Measurements from ENCODE around the gene TRAPPC3.

The TRAPPC3 gene

DNA sequence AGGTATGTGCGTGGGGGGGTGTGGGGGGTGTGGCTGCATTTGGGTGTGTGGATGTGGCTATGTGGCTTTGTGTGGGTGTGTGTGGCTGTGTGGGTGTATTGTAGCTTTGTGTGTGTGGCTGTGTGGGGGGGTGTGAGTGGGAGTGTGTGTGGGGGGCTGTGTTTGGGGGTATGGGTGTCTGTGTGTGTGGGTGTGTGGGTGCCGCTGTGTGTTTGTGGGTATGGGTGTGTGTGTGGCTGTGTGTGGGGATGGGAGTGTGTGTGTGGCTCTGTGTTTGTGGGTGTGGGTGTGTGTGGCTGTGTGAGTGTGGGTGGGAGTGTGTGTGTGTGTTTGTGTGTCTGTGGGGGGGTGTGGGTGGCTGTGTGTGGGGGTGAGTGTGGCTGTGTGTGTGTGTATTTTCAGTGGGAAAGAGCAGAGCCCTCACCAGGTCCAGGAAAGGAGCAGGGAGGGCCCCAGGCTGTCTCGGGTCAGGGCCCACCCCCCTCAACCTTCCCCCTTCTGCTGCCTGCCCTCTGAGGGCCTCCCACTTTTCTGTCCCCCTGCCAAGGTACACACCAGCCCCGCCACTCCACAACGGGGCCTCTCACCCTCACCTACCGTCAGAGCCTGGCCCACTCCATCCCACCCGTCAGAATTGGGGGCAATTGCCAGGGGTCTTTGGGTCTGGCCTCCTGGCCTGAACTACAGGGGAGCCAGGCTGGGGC, 22.3 kb downstream of the TRAPPC3 start (continued):
- TF ChIP-seq ZNF266 (tag by site-specific recombination; IDR thresholded peaks at IDR 0.05; ENCODE audit: low read depth) (0 out of 2 replicates have a peak, but pooled peaks have one; percentile 37), ZBTB48 (tag by site-specific recombination; IDR thresholded peaks at IDR 0.05) (peak; percentile 31; the same call in 1 of the 2 replicates), ZNF157 (tag by site-specific recombination; IDR thresholded peaks at IDR 0.05) (0 out of 2 replicates have a peak, but pooled peaks have one; percentile 39), ZNF791 (tag by site-specific recombination; IDR thresholded peaks at IDR 0.05) (peak; percentile 39; the same call in 1 of the 2 replicates), KLF1 (tag by site-specific recombination; IDR thresholded peaks at IDR 0.05) (0 out of 2 replicates have a peak, but pooled peaks have one; percentile 18), ZNF132 (tag by site-specific recombination; IDR thresholded peaks at IDR 0.05; ENCODE audit: borderline replicate concordance) (no peak)
- TF ChIP-seq, protein P1, sequence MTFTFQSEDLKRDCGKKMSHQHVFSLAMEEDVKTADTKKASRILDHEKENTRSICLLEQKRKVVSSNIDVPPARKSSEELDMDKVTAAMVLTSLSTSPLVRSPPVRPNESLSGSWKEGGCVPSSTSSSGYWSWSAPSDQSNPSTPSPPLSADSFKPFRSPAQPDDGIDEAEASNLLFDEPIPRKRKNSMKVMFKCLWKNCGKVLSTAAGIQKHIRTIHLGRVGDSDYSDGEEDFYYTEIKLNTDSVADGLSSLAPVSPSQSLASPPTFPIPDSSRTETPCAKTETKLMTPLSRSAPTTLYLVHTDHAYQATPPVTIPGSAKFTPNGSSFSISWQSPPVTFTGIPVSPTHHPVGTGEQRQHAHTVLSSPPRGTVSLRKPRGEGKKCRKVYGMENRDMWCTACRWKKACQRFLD (tag by site-specific recombination; IDR thresholded peaks at IDR 0.05), result no peak
- TF ChIP-seq, protein P2, sequence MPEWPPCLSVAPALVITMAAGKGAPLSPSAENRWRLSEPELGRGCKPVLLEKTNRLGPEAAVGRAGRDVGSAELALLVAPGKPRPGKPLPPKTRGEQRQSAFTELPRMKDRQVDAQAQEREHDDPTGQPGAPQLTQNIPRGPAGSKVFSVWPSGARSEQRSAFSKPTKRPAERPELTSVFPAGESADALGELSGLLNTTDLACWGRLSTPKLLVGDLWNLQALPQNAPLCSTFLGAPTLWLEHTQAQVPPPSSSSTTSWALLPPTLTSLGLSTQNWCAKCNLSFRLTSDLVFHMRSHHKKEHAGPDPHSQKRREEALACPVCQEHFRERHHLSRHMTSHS (tag by site-specific recombination; IDR thresholded peaks at IDR 0.05), result no peak
- TF ChIP-seq, protein P3, sequence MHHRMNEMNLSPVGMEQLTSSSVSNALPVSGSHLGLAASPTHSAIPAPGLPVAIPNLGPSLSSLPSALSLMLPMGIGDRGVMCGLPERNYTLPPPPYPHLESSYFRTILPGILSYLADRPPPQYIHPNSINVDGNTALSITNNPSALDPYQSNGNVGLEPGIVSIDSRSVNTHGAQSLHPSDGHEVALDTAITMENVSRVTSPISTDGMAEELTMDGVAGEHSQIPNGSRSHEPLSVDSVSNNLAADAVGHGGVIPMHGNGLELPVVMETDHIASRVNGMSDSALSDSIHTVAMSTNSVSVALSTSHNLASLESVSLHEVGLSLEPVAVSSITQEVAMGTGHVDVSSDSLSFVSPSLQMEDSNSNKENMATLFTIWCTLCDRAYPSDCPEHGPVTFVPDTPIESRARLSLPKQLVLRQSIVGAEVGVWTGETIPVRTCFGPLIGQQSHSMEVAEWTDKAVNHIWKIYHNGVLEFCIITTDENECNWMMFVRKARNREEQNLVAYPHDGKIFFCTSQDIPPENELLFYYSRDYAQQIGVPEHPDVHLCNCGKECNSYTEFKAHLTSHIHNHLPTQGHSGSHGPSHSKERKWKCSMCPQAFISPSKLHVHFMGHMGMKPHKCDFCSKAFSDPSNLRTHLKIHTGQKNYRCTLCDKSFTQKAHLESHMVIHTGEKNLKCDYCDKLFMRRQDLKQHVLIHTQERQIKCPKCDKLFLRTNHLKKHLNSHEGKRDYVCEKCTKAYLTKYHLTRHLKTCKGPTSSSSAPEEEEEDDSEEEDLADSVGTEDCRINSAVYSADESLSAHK (tag by site-specific recombination; IDR thresholded peaks at IDR 0.05), result no peak
- TF ChIP-seq, protein P4, sequence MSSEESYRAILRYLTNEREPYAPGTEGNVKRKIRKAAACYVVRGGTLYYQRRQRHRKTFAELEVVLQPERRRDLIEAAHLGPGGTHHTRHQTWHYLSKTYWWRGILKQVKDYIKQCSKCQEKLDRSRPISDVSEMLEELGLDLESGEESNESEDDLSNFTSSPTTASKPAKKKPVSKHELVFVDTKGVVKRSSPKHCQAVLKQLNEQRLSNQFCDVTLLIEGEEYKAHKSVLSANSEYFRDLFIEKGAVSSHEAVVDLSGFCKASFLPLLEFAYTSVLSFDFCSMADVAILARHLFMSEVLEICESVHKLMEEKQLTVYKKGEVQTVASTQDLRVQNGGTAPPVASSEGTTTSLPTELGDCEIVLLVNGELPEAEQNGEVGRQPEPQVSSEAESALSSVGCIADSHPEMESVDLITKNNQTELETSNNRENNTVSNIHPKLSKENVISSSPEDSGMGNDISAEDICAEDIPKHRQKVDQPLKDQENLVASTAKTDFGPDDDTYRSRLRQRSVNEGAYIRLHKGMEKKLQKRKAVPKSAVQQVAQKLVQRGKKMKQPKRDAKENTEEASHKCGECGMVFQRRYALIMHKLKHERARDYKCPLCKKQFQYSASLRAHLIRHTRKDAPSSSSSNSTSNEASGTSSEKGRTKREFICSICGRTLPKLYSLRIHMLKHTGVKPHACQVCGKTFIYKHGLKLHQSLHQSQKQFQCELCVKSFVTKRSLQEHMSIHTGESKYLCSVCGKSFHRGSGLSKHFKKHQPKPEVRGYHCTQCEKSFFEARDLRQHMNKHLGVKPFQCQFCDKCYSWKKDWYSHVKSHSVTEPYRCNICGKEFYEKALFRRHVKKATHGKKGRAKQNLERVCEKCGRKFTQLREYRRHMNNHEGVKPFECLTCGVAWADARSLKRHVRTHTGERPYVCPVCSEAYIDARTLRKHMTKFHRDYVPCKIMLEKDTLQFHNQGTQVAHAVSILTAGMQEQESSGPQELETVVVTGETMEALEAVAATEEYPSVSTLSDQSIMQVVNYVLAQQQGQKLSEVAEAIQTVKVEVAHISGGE (tag by site-specific recombination; conservative IDR thresholded peaks at IDR 0.05; ENCODE audit: low read depth), result no peak

DNA sequence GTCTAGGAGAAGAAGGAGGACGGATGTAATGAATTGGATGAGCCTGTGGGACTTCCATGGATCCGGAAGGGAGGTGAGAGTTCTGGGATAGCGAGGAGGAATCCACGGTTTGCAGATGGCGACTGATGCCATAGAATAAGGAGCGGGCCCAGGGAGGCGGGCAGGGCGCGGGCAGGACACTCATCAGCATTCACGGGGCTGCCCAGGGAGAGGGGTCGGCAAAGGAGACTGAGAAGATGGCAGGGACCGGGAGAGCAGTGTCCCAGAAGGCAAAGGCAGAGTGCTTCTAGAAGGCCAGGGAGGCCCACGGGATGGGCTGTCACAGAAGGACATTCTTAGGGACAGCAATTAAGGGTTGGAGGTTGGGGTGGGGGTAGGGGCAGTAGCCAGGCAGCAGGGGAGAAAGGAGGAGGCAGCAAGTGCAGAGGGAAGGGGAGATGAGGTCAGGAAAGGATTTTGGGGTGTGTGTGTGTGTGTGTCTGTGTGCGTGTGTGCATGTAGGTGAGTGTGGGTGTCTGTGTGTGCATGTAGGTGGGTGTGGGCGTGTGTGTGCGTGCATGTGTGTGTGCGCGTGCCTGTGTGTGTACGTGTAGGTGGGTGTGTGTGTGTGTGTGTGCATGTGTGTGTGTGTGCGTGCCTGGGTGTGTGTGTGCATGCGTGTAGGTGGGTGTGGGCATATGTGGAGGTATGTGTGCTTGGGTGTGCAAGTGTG, 23.1 kb downstream of the TRAPPC3 start:
- CTCF ChIA-PET, result no interaction called here
- POLR2A ChIA-PET, result no interaction called here
- no peak overlapping the region for H3K27ac ChIP-seq (ENCODE audit: extremely low read depth, low read depth, low read length)
- no peaks in the 10 kb centered on the region for H3K36me3 ChIP-seq (ENCODE audit: control insufficient read depth in 2 of 2, insufficient read depth in 1 of 2, low read length in 2 of 2)
- no peaks in the 10 kb centered on the region for H3K9me3 ChIP-seq (ENCODE audit: control insufficient read depth, insufficient read depth, low read depth, low read length)
- no peak overlapping the region for H3K4me3 ChIP-seq (ENCODE audit: low read depth, low read length)
- H3K4me1 ChIP-seq (ENCODE audit: control insufficient read depth, insufficient read depth, low read length), result no peaks in the 10 kb centered on the region
- TF ChIP-seq, protein P5, sequence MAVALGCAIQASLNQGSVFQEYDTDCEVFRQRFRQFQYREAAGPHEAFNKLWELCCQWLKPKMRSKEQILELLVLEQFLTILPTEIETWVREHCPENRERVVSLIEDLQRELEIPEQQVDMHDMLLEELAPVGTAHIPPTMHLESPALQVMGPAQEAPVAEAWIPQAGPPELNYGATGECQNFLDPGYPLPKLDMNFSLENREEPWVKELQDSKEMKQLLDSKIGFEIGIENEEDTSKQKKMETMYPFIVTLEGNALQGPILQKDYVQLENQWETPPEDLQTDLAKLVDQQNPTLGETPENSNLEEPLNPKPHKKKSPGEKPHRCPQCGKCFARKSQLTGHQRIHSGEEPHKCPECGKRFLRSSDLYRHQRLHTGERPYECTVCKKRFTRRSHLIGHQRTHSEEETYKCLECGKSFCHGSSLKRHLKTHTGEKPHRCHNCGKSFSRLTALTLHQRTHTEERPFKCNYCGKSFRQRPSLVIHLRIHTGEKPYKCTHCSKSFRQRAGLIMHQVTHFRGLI (tag by site-specific recombination; IDR thresholded peaks at IDR 0.05), result no peak
- TF ChIP-seq, protein P6, sequence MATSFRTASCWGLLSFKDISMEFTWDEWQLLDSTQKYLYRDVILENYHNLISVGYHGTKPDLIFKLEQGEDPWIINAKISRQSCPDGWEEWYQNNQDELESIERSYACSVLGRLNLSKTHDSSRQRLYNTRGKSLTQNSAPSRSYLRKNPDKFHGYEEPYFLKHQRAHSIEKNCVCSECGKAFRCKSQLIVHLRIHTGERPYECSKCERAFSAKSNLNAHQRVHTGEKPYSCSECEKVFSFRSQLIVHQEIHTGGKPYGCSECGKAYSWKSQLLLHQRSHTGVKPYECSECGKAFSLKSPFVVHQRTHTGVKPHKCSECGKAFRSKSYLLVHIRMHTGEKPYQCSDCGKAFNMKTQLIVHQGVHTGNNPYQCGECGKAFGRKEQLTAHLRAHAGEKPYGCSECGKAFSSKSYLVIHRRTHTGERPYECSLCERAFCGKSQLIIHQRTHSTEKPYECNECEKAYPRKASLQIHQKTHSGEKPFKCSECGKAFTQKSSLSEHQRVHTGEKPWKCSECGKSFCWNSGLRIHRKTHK (tag by site-specific recombination; IDR thresholded peaks at IDR 0.05), result no peak
- TF ChIP-seq, protein P7, sequence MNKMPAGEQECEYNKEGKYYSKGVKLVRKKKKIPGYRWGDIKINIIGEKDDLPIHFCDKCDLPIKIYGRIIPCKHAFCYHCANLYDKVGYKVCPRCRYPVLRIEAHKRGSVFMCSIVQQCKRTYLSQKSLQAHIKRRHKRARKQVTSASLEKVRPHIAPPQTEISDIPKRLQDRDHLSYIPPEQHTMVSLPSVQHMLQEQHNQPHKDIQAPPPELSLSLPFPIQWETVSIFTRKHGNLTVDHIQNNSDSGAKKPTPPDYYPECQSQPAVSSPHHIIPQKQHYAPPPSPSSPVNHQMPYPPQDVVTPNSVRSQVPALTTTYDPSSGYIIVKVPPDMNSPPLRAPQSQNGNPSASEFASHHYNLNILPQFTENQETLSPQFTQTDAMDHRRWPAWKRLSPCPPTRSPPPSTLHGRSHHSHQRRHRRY (tag by site-specific recombination; IDR thresholded peaks at IDR 0.05), result no peak
- TF ChIP-seq ZNF223 (tag by site-specific recombination; IDR thresholded peaks at IDR 0.05), result no peak
- no peak for TF ChIP-seq KLF10 (tag by site-specific recombination; IDR thresholded peaks at IDR 0.05)
- TF ChIP-seq WT1 (tag by site-specific recombination; IDR thresholded peaks at IDR 0.05), result no peak
- TF ChIP-seq SP2 (tag by site-specific recombination; IDR thresholded peaks at IDR 0.05), result no peak
- TF ChIP-seq, protein P8, sequence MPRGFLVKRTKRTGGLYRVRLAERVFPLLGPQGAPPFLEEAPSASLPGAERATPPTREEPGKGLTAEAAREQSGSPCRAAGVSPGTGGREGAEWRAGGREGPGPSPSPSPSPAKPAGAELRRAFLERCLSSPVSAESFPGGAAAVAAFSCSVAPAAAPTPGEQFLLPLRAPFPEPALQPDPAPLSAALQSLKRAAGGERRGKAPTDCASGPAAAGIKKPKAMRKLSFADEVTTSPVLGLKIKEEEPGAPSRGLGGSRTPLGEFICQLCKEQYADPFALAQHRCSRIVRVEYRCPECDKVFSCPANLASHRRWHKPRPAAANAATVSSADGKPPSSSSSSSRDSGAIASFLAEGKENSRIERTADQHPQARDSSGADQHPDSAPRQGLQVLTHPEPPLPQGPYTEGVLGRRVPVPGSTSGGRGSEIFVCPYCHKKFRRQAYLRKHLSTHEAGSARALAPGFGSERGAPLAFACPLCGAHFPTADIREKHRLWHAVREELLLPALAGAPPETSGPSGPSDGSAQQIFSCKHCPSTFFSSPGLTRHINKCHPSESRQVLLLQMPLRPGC (tag by site-specific recombination; IDR thresholded peaks at IDR 0.05), result no peak
